CD4-positive, alpha-beta T cell (primary cell): ENCODE measurements around the gene PUS1. TPM values are rescaled to one million over a fixed set of nuclear protein-coding genes. Genes with fewer than 3 reads are reported as not detected.
"Not testable (repeated sequence)": the region's sequence is repeated elsewhere in the genome, so short reads cannot be mapped to it uniquely, and the experiment has no call there.

Source experiments
- ATAC-seq: fragments of 200-7000 bp; cut with Tn5 transposase; one replicate; pipeline ENCODE4 v1.10.0; 2022; ENCODE audit warnings: mild to moderate bottlenecking; ENCODE audit not compliant: poor library complexity
- CTCF ChIA-PET: fragments of 350-600 bp; sonication (Branson Sonifier 250); formaldehyde crosslinking; loops from one replicate; lab custom pipeline; 2021; ENCODE audit warnings: antibody characterized with exemption, inconsistent platforms; lab: Charles Lee
- POLR2A ChIA-PET: fragments of 350-600 bp; sonication (Branson Sonifier 250); formaldehyde crosslinking; loops from one replicate; lab custom pipeline; 2021; ENCODE audit warnings: antibody characterized with exemption, inconsistent platforms; lab: Charles Lee
- DNase-seq, 14 experiments: peaks; one replicate each; pipeline ENCODE4 v3.0.0-alpha.2; 2013 to 2020; ENCODE audit warnings: mixed read lengths in 2 of 14
- H3K27ac ChIP-seq, 2 donors: one replicate each; pipeline versions ENCODE4 v1.5.1 to v1.7.0; 2013; ENCODE audit warnings: low read length in 2 of 2, low read depth in 1 of 2, mild to moderate bottlenecking in 1 of 2
- H3K27me3 ChIP-seq, 2 experiments: 1 replicate in 1 of 2; 2 replicates in 1 of 2; pipeline versions ENCODE4 v1.6.1 to v1.7.0; 2013; ENCODE audit warnings: low read length in 2 of 2, control low read depth in 1 of 2, mild to moderate bottlenecking in 1 of 2, moderate library complexity in 1 of 2; ENCODE audit not compliant: insufficient read depth in 2 of 2, control insufficient read depth in 1 of 2
- H3K36me3 ChIP-seq: one replicate; pipeline ENCODE4 v1.6.1; 2013; ENCODE audit warnings: low read length, control low read depth; ENCODE audit not compliant: insufficient read depth
- H3K4me1 ChIP-seq: one replicate; pipeline ENCODE4 v1.6.1; 2013; ENCODE audit warnings: low read length, control low read depth; ENCODE audit not compliant: insufficient read depth
- H3K4me3 ChIP-seq: one replicate; pipeline ENCODE4 v1.5.1; 2013; ENCODE audit warnings: mild to moderate bottlenecking, low read length, moderate library complexity
- H3K9me3 ChIP-seq, 2 experiments: 1 replicate in 1 of 2; 2 replicates in 1 of 2; pipeline versions ENCODE4 v1.6.1 to v1.7.0; 2013; ENCODE audit warnings: low read length in 2 of 2, mild to moderate bottlenecking in 2 of 2, control low read depth in 1 of 2, moderate library complexity in 1 of 2; ENCODE audit not compliant: control insufficient read depth in 1 of 2, insufficient read depth in 1 of 2
- H3K27ac Mint-ChIP-seq: one replicate; pipeline ENCODE4 v1.8.0; 2020; ENCODE audit warnings: mixed read lengths
- H3K27me3 Mint-ChIP-seq: one replicate; pipeline ENCODE4 v1.8.0; 2021; ENCODE audit warnings: mixed read lengths
- H3K36me3 Mint-ChIP-seq: one replicate; pipeline ENCODE4 v1.8.0; 2021; ENCODE audit warnings: low read depth, mixed read lengths
- H3K4me1 Mint-ChIP-seq: one replicate; pipeline ENCODE4 v1.8.0; 2021; ENCODE audit warnings: low read depth, mixed read lengths
- H3K4me3 Mint-ChIP-seq: one replicate; pipeline ENCODE4 v1.8.0; 2020; ENCODE audit warnings: mild to moderate bottlenecking, mixed read lengths
- H3K9me3 Mint-ChIP-seq: one replicate; pipeline ENCODE4 v1.8.0; 2020; ENCODE audit warnings: mixed read lengths
- CTCF ChIP-seq: fragments of 200-600 bp; IDR thresholded peaks from one replicate; pipeline ENCODE4 v1.8.0; 2022; ENCODE audit warnings: antibody characterized with exemption, mild to moderate bottlenecking
- intact Hi-C, 2 experiments: fragments of 100-400 bp; cut with DNase I in 1 of 2; cut with micrococcal nuclease in 1 of 2; formaldehyde crosslinking; loops; one replicate each; pipeline versions ENCODE4 v1.15.1 to v1.9.0; 2023 to 2025; cut with DNase I, micrococcal nuclease
- total RNA-seq, 174 experiments: library from RNA in 2 of 174; stranded (reverse) in 2 of 174; gene quantifications; one replicate each; pipeline ENCODE4 v1.2.3 and lab custom pipeline; 2021 to 2026

Gene PUS1
- total RNA-seq, 2 experiments from 2014 or later = 17.7 to 18.2 TPM

- Mint-ChIP-seq H3K4me1 (peaks cover 30% of the 10 kb centered on the region), H3K9me3 (no peaks in the 10 kb centered on the region), H3K36me3 (peaks cover 13% of the 10 kb centered on the region), H3K27me3 (no peaks in the 10 kb centered on the region), H3K4me3 (peak overlapping the region; percentile 17), H3K27ac (peak overlapping the region; percentile 87)
- intact Hi-C loops = loop anchor here in 1 of 2 experiments (1.0 to 10.0 kb wide), 2 partner anchors 17 to 113 kb away; no protein-coding TSS in a partner anchor
- peaks cover 0 to 13% of the 10 kb centered on the region in 2 experiments for H3K9me3 ChIP-seq
- no peaks in the 10 kb centered on the region for H3K27me3 ChIP-seq
- ATAC-seq (no peak), DNase-seq (no peak)
- CTCF ChIA-PET = no interaction called here
- peaks cover 40% of the 10 kb centered on the region for H3K4me1 ChIP-seq
- no peak for TF ChIP-seq CTCF
- POLR2A ChIA-PET = no interaction called here
- peaks cover 14% of the 10 kb centered on the region for H3K36me3 ChIP-seq
- no peak overlapping the region for H3K27ac ChIP-seq
- no peak overlapping the region for H3K4me3 ChIP-seq
Measured at GRCh38 chr12:131947482-131948027, 18.5 kb downstream of the PUS1 start.

- ChIA-PET POLR2A (no interaction called here), CTCF (interaction anchor here (1.0 kb wide), 1 partner anchor 193 kb away, joined by 3 read pairs; no protein-coding TSS in a partner anchor)
- Histone ChIP-seq H3K27ac (peak overlapping the region; percentile 16 to 48), H3K9me3 (peaks cover 0 to 13% of the 10 kb centered on the region in 2 experiments), H3K4me1 (peaks cover 41% of the 10 kb centered on the region), H3K27me3 (no peaks in the 10 kb centered on the region), H3K36me3 (peaks cover 10% of the 10 kb centered on the region), H3K4me3 (no peak overlapping the region)
- TF ChIP-seq CTCF = no peak
- Mint-ChIP-seq H3K4me1 (peaks cover 37% of the 10 kb centered on the region), H3K4me3 (peak overlapping the region; percentile 81), H3K9me3 (no peaks in the 10 kb centered on the region), H3K27me3 (no peaks in the 10 kb centered on the region), H3K36me3 (peaks cover 13% of the 10 kb centered on the region), H3K27ac (peak overlapping the region; percentile 87)
- DNase-seq (peak in 1 of 14 experiments; percentile 27), ATAC-seq (no peak)
- intact Hi-C loops = loop anchor here in 1 of 2 experiments (1.0 to 10.0 kb wide), 2 partner anchors 18 to 113 kb away; no protein-coding TSS in a partner anchor
Measured at GRCh38 chr12:131948166-131948712, 19.2 kb downstream of the PUS1 start.

- not testable (repeated sequence) for H3K9me3 Mint-ChIP-seq, ATAC-seq, H3K36me3 ChIP-seq, H3K27me3 Mint-ChIP-seq, H3K27me3 ChIP-seq, H3K36me3 Mint-ChIP-seq
- peak in 2 of 14 experiments; percentile 32 to 37 for DNase-seq
- H3K27ac ChIP-seq = peak overlapping the region; percentile 48 to 70
- ChIA-PET CTCF (interaction anchor here (1.0 to 2.3 kb wide), 2 partner anchors 20 to 193 kb away, joined by 3 to 19 read pairs; partner anchors contain the start of gene PUS1), POLR2A (interaction anchor here (0.6 to 1.5 kb wide), 7 partner anchors 12 to 238 kb away, joined by 3 to 10 read pairs (median 4); partner anchors contain the start of genes PUS1 and SFSWAP)
- peak overlapping the region; percentile 59 for H3K4me3 ChIP-seq
- H3K4me1 Mint-ChIP-seq = peaks cover 43% of the 10 kb centered on the region
- peak overlapping the region; percentile 87 for H3K27ac Mint-ChIP-seq
- peaks cover 44% of the 10 kb centered on the region for H3K4me1 ChIP-seq
- peaks cover 0 to 13% of the 10 kb centered on the region in 2 experiments for H3K9me3 ChIP-seq
- intact Hi-C loops = loop anchor here (1.0 to 10.0 kb wide), 5 partner anchors 19 to 114 kb away; partner anchors contain the start of genes PUS1 (in 1 of the 2) and ULK1 (in 1 of the 2)
- peak overlapping the region; percentile 81 for H3K4me3 Mint-ChIP-seq
Measured at GRCh38 chr12:131948713-131949430, 19.8 kb downstream of the PUS1 start.
